HUDEP-2 (cell line): Measurements from ENCODE around the gene CALU.

ENCODE experiments used
- DNase-seq, 76 experiments: peaks; one replicate each; lab custom pipeline; 2025; ENCODE audit not compliant: unreplicated experiment in 76 of 76; lab: John Stamatoyannopoulos, UW

Gene CALU

DNA sequence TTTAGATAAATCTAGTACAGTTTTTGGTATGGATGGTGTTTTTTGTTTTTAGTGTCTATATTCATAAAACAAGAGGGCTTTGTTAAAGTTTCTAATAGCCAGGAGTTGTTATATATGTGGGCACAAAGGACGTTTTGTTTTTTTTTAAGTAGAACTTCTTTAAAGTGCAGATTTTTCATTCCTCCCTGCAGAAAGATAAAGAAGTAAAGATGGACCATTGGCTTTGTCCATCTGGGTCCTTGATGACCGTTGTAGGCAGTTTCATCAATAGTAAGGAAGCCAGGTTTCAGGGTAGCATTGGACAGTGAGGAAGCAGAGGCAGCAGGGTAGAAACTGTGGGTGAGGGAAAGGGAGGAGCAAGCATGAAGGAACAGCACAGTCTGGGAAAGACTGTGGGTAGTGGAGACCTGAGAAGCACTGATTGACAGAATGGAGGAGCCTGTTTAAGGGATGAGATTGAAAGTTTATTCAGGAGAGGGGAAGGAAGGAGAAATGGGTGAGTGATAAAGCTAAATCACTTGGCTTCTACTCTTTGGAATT is 5.3 kb downstream of the CALU start:
- no peak for DNase-seq

DNA sequence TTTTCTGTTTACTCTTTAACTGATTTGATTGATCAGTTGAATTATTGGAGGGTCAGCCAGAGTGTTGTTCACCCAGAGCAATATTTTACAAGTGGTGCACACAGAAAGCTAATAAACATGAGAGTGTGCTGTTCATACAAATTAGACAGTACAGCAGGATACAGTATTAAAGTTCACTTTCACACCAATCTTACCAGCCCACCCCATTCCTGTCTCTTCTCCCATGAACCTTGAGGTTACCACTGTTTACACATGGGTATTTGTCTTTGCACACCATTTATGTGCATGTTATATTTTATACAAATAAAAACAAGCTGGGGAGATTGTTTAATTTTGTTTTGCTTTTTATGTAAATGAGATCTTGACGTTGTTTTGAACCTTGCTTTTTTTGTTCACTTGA is 6.5 kb downstream of the CALU start:
- DNase-seq, result no peak

DNA sequence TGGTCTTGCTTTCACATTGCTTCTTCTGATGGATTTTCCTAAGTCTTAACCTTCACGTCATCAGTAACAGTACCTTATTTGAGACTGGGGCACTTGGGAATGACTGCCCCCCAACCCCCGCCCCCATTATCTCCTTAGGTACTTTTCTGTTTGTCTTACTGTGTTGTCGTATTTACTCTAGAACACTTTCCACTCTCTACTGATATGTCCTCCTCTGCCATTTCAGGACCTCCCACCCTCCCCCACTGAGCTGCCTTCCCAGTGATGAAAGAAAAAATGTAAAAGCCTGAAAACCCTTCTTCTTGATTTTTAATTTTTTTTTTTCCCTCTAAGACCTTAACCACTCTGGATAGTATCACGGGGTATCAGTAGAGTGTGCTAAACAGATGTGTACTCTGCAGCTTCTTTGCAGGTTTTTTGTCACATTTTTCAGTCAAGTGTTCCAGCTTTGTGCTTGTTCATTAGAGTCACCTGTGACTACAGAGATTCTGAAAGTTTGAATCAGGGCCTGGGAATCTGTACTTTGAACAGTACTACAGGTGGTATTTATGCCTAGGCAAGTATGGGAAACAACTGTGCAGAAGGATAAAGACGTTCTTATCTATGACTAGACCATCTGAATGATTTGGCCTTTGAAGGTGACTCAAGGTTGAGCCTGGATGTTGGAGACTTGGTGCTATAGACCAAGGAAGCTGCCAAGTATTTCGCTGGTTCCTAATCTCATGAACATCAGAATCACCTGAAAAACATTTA is 8.3 kb downstream of the CALU start:
- DNase-seq, result no peak

DNA sequence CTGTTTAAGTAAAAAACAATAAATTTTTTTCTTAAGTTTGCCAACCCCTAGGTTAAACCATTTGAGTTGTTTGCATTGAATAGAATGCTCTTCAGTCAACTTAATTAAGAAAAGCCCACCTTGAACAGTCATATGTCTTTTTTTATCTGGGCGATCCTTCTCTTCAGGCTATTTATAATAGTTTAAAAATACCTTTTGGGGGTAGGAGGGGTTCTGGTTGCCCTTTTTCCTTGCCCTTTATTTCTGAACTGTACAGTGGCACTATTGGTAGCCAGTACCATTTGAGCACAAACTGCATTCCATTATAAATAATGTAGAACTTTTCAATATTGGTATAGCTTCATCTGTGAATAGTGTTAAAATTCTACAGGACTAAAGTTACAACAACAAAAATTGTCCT is 13.1 kb downstream of the CALU start:
- no peak for DNase-seq

DNA sequence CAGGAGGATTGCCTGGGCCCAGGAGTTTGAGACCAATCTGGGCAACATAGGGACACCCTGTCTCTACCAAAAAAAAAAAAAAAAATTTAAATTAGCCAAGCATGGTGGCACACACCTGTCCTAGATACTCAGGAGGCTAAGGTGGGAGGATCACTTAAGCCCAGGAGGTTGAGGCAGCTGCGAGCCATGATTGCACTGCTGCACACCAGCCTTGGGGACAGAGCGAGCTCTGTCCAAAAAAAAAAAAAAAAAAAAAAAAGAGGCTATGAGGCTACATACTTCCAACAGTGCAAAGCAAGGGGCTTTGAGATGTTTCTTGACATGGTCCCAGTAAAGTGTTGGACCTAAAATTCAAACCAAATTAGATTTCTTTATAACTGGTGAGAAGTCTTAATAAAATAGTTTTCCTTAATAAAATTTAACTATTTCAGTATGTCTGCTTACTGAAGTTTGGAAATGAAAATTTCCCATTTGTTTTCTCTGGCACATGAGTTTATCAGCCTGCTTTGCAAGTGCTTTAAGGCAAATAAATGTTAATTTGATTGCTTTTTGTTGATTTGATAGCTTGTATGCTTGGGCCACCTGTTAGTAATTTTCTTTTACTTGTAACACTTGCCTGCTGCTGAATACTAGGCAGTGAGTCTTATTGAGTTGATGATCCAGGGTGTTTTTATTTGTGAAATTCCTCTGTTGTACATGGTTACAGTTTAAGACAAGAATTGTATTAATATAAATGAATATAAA is 16.1 kb downstream of the CALU start:
- DNase-seq, result no peak

DNA sequence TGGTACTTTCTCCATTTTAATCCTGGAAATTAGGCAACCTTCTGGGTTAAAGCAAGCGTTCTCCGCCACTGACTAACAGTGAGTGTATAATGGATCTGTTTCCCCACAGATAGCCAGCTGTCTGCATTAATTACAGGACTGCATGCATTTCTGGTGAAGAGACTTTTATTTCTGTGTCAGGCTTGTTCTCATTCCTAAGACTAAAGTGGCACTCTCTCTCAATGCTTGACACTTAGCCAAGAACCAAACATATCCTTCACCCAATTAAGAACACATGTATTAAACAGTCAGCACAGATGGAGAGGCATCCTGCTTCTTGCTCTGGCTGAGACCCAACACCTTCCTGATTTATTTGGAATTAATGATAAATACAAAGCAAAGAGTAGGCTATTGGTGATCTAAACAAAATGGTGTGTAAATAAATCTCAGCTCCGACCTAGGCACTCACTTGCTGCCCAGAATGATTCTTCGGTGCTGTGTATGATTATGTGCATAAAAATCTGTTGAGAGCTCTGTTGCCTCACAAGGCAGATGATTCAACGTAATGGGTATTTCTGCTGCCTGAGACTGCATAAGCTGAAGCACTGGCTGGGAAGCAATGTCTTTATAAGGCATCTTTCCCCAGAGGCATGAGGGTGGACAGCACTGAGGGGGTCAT is 16.8 kb downstream of the CALU start:
- no peak for DNase-seq

DNA sequence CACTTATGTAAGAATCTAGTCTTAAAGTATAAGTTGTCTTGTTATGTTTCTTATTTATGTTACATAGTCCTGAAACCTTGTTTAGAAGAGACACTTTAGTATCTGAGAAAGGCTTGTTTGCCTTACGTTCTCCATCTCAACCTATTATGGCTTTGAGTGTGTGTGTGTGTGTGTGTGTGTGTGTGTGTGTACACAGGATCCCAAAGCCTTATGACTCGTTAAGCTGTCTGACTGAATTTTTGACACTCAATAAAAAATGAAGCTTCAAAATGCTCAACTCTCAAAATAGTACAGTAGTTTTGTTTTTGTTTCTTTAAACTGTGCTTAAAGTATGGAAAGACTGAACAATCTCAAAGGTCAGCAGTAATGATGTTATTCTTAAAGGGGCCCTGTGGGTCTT is 18.0 kb downstream of the CALU start:
- no peak for DNase-seq

DNA sequence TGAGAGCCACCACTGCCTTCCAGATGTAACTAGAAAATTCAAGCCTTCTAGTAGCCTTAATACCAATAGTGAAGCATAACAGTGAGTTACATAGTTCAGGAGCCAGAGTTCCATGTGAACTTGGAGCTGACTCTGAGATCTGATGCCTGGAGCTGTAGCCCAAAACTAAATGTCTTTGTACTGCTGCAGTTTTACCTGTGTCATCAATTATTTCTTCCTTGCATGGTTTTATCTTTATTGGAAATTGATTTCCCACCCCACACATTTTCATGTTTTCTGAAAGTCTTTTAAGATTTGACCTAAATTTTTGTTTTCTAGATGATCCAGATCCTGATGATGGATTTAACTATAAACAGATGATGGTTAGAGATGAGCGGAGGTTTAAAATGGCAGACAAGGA is 19.4 kb downstream of the CALU start:
- no peak for DNase-seq

DNA sequence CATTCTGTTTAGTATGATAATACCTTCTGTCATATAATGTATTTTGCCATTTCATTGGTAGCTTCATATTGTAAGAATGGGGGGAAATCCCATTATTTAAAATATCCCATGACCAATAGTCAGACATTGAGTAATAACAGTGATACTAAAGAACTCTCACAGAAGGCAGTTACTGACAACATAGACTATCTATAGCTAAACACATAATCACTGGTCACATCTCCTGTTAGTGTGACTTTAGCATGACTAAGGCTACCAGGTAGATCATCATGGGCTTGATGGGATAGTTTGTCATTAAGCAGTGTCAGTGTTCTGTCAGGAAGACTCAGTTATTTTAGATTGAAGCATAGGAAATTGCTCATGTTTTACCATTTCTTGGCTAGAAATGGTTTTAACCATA is 20.1 kb downstream of the CALU start:
- no peak for DNase-seq

DNA sequence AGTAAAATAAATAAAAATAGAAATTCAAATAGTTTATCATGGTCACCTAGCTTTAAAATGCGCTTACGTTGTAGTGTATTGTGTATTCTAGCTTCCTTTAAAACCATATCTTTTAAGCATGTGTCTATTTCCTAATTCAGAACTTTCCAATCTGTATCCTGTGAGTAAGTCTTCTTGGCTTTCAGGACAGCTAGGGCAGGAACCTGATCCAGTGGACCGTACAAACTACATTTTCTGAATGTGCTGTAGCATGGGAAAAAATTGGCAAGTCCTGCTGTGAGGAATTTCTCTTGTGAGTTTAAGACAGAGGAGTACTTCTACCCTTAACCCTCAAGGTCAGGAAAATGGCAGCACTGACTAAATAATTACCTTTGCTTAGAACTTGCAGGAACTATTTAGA is 24.4 kb downstream of the CALU start:
- DNase-seq, result no peak

DNA sequence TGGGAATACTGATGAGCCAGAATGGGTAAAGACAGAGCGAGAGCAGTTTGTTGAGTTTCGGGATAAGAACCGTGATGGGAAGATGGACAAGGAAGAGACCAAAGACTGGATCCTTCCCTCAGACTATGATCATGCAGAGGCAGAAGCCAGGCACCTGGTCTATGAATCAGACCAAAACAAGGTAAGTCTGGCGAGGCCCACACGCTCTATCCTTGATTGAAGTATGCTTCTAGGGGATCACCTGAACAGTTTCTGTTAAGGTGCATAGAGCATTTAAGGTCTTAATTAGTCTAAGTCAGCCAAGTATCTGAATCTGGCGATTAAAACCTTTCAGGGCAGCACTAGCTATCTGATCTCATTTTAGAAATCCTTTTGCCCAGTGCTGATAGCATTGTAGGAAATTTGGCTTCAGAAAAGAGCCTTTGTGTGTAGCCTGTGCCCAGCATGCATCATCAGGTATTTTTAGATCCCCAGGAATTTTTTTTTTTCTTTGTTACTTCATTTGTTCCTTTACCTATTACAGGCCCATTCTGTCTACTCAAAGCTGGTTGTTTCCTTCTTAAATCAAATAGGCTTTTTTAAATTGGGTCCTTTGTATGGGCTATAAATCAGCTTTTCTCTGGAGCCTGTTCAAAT is 28.4 kb downstream of the CALU start:
- no peak for DNase-seq

DNA sequence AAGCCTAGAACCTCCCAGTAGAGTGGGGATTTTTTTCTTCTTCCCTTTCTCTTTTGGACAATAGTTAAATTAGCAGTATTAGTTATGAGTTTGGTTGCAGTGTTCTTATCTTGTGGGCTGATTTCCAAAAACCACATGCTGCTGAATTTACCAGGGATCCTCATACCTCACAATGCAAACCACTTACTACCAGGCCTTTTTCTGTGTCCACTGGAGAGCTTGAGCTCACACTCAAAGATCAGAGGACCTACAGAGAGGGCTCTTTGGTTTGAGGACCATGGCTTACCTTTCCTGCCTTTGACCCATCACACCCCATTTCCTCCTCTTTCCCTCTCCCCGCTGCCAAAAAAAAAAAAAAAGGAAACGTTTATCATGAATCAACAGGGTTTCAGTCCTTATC is 31.1 kb downstream of the CALU start:
- peak in 1 of 76 experiments; percentile 10 for DNase-seq

DNA sequence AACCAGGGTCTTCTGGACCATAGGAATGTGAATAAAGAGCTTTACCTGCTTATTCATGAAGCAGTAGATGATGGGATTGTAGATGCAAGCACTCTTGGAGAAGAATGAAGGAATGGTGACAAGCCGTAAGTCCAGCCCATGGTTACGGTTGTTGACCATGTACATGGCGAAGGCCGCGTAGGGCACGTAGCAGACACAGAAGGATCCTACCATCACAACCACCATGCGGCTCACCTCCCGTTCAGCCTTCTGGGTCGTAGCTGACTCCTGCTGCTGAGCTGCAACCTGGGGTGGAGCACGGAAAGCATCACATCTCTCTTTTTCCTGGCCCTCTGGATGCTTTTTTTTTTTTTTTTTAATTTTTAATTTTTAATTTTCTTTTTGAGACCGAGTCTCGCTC is 34.4 kb downstream of the CALU start:
- DNase-seq, result no peak

DNA sequence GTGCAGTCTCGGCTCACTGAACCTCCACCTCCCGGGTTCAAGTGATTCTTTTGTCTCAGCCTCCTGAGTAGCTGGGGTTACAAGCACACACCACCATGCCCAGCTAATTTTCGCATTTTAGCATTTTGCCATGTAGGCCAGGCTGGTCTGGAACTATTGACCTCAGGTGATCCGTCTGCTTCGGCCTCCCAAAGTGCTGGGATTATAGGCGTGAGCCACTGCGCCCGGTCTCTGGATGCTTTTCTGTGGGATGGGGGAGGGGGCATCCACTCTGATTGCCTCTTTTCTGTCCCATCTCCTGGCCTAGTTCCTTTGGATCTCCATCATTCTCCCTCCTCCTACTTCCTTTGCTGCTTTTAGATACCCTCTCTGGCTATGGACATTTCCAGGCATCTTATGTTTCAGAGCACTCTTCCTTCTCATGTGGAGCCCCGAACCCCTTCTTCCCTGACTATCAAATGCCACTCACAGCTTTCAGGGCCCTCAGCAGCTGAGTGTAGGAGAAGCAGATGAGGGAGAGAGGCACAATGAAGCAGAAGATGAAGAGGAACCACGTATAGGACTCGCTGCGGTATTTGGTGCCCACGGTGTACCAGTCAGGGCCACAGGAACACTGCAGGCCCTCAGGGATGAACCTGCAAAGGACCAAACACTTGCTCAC is 35.0 kb downstream of the CALU start:
- no peak for DNase-seq

DNA sequence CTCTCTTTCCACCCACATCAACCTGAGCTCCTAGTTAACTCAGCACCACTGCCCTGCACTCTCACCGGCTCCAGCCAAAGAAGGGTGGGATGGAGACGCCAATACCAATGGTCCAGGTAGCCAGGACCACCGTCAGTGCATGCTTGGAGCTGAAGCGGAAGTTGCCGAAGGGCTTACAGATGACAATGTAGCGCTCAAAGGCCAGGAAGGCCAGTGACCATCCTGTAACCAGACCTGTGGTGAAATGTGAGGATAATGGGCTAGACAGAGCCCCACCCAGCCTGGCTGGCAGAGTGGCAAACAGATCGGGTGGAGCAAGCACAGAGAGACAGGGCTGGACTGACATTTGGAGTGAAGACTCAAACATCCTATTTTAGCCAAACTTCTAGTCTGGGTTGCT is 35.8 kb downstream of the CALU start:
- DNase-seq, result no peak

DNA sequence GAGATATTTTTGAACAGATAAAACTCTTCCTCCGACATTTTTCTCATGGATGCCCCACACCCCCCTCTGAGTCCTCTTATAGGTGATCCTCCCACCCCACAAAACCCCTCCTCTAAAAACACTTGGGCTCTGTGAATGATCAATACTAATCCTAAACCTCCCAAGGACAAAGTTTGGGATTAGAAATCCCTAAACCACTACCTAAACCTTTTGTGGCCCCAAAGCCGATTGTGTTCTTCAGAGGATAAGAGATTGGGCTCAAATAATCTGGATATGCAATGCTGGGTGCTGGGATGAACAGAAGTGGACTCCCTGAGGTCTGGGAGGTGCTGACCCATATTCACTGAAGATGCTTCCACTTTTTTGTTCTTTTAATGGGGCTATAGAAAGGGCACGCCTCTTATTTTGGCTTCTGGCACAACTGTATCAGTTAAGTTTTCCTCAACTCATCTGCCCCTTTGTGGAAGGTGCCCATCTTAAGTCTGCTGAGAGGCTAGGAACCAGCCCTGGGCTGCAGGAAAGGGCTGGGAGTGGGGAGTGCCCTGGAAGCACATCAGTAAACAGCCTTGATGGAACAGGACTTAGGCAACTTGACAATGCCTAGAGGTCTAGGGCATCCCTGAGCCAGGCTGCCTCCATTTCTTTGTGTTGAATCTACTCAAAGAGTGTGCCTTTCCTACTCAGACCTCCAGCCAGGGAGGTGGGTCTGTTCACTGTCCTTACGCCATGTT is 36.8 kb downstream of the CALU start, which contains the start of gene OPN1SW:
OPN1SW (minus strand) TSS at position 51 of the 731 bp plus-strand sequence; CDS start at position 38, 13 bp downstream.
- no peak for DNase-seq

DNA sequence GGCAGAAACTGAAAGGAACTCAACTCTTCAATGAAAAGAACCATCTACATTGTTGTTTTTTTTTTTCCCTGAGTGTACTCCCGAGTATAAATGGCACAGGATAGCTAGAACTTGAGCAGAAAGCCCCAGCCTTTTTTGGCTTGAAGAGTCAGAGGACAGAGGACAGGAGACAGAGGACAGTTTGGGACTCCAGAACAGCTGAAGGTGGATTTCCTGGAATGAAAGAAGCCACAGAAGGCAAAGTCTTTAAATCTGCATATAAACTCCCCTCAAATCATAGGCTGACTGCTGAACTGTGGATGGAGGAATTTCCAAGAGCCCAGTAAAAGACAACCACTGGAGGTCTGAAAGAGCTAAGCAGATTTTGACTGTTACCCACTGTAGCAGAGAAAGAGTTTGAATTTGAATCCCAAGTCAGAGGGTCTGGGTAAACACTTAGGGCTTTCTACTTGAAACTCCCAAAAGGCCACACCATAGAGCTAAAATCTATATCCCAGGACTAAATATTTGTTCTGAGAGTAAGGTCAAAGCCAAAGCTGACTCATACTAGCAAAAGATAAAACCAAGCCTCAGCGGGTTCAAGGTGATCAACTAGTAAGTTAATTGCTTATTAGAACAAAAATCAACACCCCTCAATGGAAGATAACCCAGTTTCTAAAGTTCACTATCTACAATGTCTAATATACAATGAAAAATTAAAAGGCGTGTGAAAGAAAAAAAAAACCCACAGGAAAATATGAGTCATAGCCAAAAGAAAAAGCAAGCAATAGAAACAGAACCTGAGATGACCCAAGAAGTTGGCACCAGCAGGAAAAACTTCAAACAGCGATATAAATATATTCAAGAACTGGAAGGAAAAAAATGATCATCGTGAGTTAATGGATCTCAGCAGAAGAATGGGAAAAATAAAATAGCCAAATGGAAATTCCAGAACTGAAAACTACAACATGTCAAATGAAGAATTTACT is 38.3 kb downstream of the CALU start:
- DNase-seq, result no peak

DNA sequence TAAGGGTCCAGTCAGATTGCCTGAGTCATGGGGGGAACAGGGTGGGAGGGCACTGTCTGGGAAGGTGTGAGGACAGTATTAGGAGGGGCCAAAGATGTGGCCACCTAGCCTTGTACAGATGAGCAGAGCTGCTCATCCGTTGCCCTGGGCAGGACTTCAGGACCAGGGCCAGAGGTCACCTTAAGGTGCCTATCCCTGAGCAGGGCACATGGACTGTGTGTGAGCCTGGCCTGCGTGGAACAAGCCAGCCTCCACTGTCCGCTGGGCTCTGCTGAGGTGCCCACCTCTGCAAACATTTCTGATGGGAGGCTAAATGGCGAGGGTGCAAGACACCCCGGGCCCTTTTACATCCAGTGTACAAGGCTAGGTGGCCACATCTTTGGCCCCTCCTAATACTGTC is 39.8 kb downstream of the CALU start:
- no peak for DNase-seq

DNA sequence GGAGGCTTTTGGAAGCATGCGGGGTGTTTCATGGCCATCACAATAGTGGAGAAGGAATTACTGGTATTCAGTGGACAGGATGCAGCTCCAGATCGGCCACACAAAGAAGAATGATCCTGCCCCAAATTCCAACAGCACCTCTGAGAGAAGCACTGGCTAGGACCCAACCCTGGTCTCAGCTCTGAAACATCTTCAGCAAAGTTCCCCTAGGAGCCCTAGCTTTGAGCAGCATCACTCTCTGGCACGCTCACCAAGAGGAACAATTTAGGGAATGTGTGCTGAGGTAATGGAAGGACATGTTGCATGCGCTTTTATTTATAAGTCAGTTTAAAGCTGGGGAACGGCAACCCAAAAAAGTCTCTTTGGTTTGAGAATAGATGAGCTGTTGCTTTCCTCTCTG is 42.0 kb downstream of the CALU start:
- no peak for DNase-seq
